ENCODE data around the gene FRMD3. TPM values are rescaled to one million over a fixed set of nuclear protein-coding genes. Genes with fewer than 3 reads are reported as not detected.

Gene FRMD3
- polyA plus RNA-seq, 1 donor from 2014 or later: 13.0 TPM

DNA sequence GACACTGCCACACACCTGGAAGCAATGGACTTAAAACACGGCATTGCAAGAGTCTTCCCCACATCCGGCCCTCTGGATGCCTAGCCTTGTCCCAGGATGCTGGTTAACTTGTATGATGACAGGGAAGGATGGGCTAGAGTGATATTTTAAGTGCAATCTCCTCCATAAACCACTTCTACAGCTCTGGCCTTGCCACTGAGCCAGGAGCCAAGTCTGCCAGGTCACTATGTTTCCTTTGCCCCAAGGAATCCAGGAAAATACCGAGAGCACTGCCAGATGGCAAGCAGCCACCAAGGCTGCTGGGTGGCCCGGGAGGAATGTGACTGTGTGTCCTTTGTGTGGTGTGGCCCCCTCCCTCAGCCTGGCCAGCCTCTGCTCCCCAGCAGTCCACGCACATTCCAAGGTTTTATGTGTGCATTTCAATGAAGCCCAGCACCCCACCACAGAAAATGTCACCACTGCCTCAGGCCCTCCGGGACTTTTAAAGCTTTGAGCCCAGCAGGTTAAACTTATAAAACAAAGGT, 106.0 kb downstream of the FRMD3 start:
- H3K27me3 ChIP-seq (ENCODE audit: insufficient read depth, low read depth, low read length): no peaks in the 10 kb centered on the region
- H3K4me3 ChIP-seq (ENCODE audit: low read length): no peak overlapping the region
- TF ChIP-seq MXI1 (conservative IDR thresholded peaks at IDR 0.05; ENCODE audit: poor library complexity, severe bottlenecking) (no peak), TAF1 (IDR thresholded peaks at IDR 0.05; ENCODE audit: low read depth) (no peak), SMC3 (conservative IDR thresholded peaks at IDR 0.05; ENCODE audit: poor library complexity) (no peak), EZH2 (IDR thresholded peaks at IDR 0.05; ENCODE audit: borderline replicate concordance, insufficient read depth, low read length, poor library complexity, severe bottlenecking) (no peak), POLR2AphosphoS5 (IDR thresholded peaks at IDR 0.05) (no peak), RAD21 (conservative IDR thresholded peaks at IDR 0.05) (no peak), REST (IDR thresholded peaks at IDR 0.05; ENCODE audit: borderline replicate concordance) (no peak), EP300 (conservative IDR thresholded peaks at IDR 0.05; ENCODE audit: poor library complexity, severe bottlenecking) (no peak)
- TF ChIP-seq, protein P1, sequence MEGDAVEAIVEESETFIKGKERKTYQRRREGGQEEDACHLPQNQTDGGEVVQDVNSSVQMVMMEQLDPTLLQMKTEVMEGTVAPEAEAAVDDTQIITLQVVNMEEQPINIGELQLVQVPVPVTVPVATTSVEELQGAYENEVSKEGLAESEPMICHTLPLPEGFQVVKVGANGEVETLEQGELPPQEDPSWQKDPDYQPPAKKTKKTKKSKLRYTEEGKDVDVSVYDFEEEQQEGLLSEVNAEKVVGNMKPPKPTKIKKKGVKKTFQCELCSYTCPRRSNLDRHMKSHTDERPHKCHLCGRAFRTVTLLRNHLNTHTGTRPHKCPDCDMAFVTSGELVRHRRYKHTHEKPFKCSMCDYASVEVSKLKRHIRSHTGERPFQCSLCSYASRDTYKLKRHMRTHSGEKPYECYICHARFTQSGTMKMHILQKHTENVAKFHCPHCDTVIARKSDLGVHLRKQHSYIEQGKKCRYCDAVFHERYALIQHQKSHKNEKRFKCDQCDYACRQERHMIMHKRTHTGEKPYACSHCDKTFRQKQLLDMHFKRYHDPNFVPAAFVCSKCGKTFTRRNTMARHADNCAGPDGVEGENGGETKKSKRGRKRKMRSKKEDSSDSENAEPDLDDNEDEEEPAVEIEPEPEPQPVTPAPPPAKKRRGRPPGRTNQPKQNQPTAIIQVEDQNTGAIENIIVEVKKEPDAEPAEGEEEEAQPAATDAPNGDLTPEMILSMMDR (IDR thresholded peaks at IDR 0.05; ENCODE audit: poor library complexity, severe bottlenecking): no peak
- no peak overlapping the region for H3K4me2 ChIP-seq (ENCODE audit: low read length)
- no peak overlapping the region for H3K9ac ChIP-seq (ENCODE audit: low read length)
- no peak overlapping the region for H3K27ac ChIP-seq (ENCODE audit: low read length)
- H3K9me3 ChIP-seq (ENCODE audit: low read length): no peaks in the 10 kb centered on the region
- no peak overlapping the region for H2AFZ ChIP-seq (ENCODE audit: low read depth, low read length)
- H3F3A ChIP-seq (ENCODE audit: insufficient read depth, low read length, poor library complexity, severe bottlenecking): no peaks in the 10 kb centered on the region
- no peaks in the 10 kb centered on the region for H3K36me3 ChIP-seq (ENCODE audit: insufficient read depth, low read length)
- H3K79me2 ChIP-seq (replicated peaks; ENCODE audit: insufficient read depth, low read length): no peaks in the 10 kb centered on the region
- H4K20me1 ChIP-seq (ENCODE audit: insufficient read depth): no peaks in the 10 kb centered on the region
- H3K9me2 ChIP-seq (ENCODE audit: insufficient read depth, low read length): no peaks in the 10 kb centered on the region

DNA sequence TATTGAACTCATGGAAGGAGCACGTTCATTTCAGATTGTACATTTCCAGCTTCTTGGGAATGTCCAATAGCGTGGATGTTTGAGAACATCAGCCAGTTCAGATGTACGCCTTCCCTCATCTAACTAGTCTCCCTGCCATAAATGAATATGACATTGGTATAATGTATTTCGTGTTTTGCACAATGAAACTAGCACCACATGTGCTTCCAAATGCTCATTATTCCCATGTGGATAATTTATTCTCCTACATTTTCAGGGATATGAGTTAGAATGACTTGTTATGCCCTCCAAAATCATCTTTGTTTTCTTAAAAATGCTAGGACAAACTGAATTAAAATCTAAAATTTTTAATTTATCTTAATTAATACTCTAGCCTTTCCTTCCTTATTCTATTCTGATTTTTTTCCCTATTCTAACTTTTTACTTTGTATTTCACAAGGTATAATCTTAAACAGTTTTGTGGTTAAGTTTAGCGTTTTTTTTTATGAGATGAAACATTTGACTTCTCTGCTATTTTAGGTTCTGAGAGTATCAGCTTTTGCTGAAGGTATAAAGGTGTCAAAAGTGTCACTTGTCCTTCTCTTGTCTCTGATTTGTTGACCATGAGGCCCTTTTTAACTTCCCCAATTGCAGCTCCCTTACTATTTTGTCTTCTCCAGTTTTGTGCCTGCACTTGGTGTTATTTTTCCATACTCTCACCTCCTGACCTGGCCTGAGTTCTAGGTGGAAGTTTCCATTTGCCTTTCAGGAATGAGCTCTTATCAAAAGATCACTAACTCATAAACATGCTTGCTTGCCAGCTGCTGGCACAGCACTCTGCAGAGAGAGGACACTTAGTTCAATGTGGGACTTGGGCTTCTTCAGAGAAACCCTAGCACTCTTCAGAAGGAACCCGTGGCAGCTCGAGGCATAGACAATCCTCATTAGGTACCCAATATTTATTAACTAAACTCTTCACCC, 106.8 kb downstream of the FRMD3 start:
- no peak overlapping the region for H3K4me2 ChIP-seq (ENCODE audit: low read length)

More for the DNA sequence above, 106.8 kb downstream of the FRMD3 start:
- Histone ChIP-seq H3K9me3 (ENCODE audit: low read length) (no peaks in the 10 kb centered on the region), H3K4me3 (ENCODE audit: low read length) (no peak overlapping the region), H2AFZ (ENCODE audit: low read depth, low read length) (no peak overlapping the region), H3F3A (ENCODE audit: insufficient read depth, low read length, poor library complexity, severe bottlenecking) (no peaks in the 10 kb centered on the region), H3K79me2 (replicated peaks; ENCODE audit: insufficient read depth, low read length) (no peaks in the 10 kb centered on the region), H3K9ac (ENCODE audit: low read length) (no peak overlapping the region), H3K27me3 (ENCODE audit: insufficient read depth, low read depth, low read length) (no peaks in the 10 kb centered on the region), H4K20me1 (ENCODE audit: insufficient read depth) (no peaks in the 10 kb centered on the region), H3K9me2 (ENCODE audit: insufficient read depth, low read length) (no peaks in the 10 kb centered on the region), H3K27ac (ENCODE audit: low read length) (no peak overlapping the region), H3K36me3 (ENCODE audit: insufficient read depth, low read length) (no peaks in the 10 kb centered on the region)
- TF ChIP-seq RAD21 (conservative IDR thresholded peaks at IDR 0.05): no peak
- TF ChIP-seq SMC3 (conservative IDR thresholded peaks at IDR 0.05; ENCODE audit: poor library complexity): no peak
- no peak for TF ChIP-seq TAF1 (IDR thresholded peaks at IDR 0.05; ENCODE audit: low read depth)

Measured in neural cell (in vitro differentiated cells).